ENCODE results near the gene IRAK1.

The IRAK1 gene

GRCh38 chrX:153969904-153970356 lies 49.8 kb downstream of the IRAK1 start:
- no peak for DNase-seq

- DNase-seq, result no peak
Observed at GRCh38 chrX:153969125-153969903, 50.4 kb downstream of the IRAK1 start.

DNA sequence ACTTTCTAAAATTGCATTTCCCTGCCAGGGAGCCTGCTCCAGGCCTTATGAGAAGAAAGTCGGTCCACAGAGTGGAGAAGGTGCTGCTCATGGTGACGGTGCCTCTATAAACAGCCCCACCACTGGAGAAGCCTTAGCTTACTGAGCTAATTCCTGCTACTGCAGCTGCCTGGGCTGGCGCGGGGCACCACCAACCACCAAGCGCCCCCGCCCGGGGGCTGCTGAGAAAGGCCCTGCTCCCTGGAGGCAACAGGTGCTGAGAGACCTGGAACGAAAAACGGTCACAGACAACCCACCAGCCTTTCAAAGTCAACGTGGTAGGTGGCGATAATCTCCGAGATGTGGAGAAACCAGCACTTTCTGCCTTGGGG lies 51.0 kb downstream of the IRAK1 start:
- DNase-seq, result peak; percentile 48

DNA sequence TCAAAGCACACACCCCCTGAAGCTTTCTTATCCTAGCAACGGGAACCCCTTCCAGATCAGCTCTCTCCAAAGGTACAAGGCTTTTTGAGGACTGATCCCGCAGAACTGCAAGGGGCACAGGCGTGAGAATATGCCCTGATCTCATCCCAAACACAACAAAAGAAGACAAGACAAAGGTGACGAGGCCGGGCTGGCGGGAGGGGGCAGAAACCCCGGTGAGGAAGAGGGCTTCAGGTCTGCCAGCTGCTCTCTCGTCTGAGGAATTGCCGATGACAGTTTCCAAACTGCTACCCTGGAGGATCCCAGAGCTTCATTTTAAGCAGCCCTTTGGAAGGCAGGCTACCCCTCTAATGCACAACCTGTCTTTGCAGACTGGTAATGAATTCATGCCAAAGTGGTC lies 51.4 kb downstream of the IRAK1 start:
- DNase-seq, result no peak

DNA sequence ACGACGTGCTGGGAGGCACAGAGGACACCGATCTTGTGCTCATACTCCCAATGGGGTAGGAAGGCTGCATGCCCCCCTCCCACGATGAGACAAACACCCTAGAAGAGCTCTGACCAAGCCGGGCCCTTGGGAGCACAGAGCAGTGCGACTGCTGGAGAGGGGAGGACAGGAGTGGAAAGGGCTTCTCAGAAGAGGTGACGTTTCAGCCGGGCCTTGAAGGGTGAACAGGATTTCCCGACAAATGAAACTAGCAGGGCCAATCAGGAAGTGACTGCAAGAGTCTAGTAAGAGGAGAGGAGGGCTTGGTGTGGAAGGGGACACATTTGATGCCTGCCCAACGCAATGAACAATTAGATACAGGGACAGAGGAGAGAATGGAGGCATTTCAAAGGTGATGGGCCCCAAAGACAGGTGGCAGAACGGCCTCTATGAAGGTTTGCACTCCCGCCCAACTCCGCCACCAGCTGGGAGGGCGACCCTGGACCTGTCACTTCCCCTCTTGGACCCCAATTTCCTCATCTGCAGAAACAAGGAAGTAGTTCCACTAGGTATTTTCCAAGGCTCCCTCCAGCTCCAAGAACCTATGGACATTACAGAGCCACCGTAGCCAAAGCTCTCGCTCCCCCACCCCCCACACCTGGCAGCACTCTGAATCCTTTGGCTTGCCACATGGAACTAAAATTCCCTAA lies 52.0 kb downstream of the IRAK1 start:
- no peak for DNase-seq

DNA sequence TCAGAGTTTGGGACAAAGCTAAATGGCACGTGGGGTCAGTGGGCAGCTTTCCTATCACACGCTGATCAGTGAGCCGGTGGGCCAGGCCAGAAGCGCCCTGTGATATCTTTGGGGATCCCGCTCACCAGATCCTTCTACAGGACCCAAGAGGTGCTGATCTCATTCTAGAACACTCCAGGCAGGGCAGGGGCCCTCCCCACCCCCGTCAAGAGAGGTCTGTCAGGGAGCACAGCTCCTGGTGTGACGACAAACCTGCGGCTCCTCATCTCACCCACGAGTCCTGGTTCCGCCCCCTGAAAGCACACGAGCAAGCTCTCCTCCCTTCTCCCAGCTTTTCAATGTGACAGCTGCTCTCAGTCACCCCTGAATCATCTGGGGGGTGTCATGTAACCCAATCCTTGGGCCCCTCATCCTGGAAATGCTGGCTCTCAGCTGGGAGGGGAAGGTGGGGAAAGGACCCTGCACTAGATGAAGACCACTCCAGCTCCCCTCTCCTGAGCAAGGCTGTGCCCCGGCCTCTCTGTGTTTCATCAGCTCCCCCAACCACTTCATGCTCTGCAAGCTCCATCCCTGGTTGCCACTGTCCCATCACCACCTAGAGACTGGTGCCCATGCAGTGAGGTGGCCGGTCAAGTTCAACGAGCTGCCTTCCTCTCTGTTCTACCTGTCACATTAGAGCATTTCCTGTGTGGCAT lies 52.7 kb downstream of the IRAK1 start:
- peak; percentile 55 for DNase-seq

- no peak for DNase-seq
Observed at GRCh38 chrX:153966283-153966688, 53.4 kb downstream of the IRAK1 start.

DNA sequence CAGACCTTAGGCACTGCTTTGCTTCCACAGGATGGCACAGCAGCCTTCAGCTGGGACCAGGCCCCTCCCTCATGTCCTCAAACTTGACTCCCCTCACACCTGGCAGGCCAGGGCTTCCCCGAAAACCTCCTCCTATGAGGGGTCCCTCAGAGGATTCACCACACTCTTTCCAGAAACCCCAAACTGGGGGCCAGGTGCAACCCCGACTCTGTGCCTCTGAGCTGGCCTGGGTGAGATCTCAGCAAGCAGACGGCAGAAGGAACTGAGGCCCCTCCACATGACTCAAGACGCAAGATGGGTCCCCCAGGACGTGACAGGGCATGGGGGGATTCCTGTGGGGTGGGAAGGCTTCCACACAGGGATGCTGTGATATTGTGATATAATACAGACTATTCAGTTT lies 54.3 kb downstream of the IRAK1 start:
- DNase-seq, result no peak

DNA sequence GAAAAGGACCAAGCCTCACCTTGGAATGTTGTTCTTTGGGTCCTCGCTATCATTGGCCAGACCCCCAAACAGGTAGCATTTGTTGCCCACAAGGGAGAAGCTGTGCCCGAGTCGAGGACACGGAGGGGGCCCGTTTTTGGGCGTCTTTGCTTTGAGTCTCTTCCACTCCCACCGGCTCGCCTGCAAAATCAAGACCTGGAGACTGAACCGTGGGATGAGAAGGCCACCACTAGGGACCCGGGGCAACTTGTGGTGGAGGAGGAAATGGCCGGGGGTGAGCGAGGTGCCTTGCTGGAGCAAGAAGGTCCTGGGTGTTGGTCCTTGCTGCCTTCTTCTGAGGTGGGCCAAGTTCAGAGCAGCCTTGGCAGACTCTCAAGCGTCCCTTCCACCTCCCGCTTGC lies 55.6 kb downstream of the IRAK1 start:
- no peak for DNase-seq

DNA sequence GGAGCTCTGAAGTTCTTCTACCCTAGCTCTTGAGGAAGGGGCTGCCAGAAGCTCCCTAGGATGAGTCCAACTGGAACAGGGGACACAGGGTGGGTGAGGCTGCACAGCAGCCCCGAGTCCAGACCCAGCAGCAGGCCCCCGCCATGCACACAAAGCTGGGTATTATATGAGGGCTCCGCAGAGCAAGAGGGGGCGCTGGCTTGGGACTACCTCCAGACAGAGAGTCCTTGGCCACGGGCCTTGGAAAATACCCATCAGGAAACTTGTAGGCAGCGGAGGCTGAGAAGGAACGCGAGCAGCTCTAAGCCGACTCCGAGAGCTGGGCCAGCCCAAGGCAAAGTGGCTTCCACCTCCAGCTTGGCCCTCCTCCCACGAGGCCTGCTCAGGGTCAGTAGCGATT lies 56.2 kb downstream of the IRAK1 start:
- no peak for DNase-seq

DNA sequence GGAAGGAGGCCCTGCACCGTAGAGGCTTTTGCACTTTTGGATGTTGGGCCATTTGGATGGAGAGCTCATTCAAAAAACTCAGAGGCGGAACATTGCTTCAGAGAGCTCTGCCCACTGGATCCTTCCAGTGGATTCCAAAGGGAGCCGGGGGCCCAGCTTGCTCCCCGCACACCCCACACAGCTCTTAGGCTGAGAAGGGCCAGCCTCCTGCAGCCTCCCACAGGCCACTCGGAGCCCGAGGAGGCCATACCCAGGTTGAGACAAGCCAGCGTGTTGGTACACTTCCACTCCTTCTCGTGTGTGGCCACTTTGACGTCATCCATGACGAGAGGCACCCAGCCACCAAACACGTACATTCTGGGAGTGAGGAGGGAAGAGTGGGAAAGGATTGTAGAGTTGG lies 58.4 kb downstream of the IRAK1 start:
- DNase-seq, result no peak

DNA sequence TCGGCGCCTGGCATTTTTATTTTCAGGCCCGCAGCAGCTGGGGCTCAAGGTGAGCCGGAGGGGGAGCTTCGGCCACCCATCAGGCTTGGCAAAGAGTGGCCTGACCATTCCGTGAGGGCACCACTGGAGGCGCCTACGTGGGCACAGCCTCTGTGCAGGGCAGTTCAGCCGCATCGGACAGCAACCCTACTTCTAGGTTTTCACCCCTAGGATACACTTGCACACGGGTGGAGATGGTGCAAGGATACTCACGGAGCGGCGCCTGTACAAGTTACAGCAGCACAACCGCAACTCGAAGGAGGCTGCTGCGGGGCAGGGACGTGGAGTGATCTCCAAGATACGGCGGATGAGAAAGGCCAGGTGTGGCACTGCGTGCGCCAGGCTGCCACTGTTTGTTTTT lies 58.9 kb downstream of the IRAK1 start:
- no peak for DNase-seq

Data from stimulated activated CD4-positive, alpha-beta T cell treated with anti-CD3 and anti-CD28 coated beads, Interleukin-4, amount 100 ng/mL, for 1 hour (primary cell).